Measurements from ENCODE around the gene SOX6. TPM values are rescaled to one million over a fixed set of nuclear protein-coding genes. Genes with fewer than 3 reads are reported as not detected.

SOX6 gene
- polyA plus RNA-seq, 3 donors = not detected

DNA sequence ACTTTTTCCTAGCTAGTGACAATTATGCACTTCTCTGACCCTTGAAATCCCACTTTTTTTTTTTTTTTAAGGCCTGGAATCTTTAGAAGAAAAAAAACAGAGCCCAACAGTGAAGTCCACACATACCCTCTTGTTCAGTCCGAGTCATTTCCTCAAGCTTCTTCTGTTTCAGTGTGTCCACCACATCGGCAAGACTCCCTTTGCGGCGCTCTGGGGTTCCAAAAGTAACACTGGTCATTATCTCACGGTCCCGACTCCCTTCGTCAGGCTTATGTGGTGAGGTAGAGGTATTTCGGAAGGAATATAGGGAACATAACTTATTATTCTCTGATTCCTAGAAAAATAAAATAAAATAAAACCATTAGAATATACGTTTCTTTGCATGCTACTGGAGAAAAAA is 38.0 kb downstream of the SOX6 start:
- H3K27me3 ChIP-seq (ENCODE audit: control insufficient read depth in 2 of 2, insufficient read depth in 2 of 2, low read length in 2 of 2) = no peaks in the 10 kb centered on the region
- no peak for DNase-seq
- no peaks in the 10 kb centered on the region for H3K4me1 Mint-ChIP-seq
- H3K9me3 ChIP-seq (replicated peaks in 1 of 2; ENCODE audit: control insufficient read depth in 1 of 2, insufficient read depth in 1 of 2, low read length in 2 of 2) = no peaks in the 10 kb centered on the region
- no peak overlapping the region for H2AFZ ChIP-seq (ENCODE audit: insufficient read depth, low read depth, low read length, poor library complexity, severe bottlenecking)
- peaks cover 0 to 1% (median 0%) of the 10 kb centered on the region in 3 donors for H3K27me3 Mint-ChIP-seq (ENCODE audit: low read depth in 3 of 3)
- no peaks in the 10 kb centered on the region for H4K20me1 ChIP-seq (ENCODE audit: insufficient read depth, low read length)
- no peak overlapping the region for H3K4me2 ChIP-seq (replicated peaks; ENCODE audit: extremely low read depth, low read length, poor library complexity, severe bottlenecking)
- H3K79me2 ChIP-seq (ENCODE audit: insufficient read depth, low read length) = no peaks in the 10 kb centered on the region
- TF ChIP-seq CTCF (IDR thresholded peaks at IDR 0.05) = no peak
- H3K27ac ChIP-seq (ENCODE audit: low read depth in 1 of 2, low read length in 2 of 2) = no peak overlapping the region
- no peak overlapping the region for H3K4me3 ChIP-seq (replicated peaks in 1 of 3; ENCODE audit: low read depth in 2 of 3, low read length in 3 of 3)
- H3K27ac Mint-ChIP-seq = no peak overlapping the region
- H3K36me3 Mint-ChIP-seq = no peaks in the 10 kb centered on the region
- no peak overlapping the region for H3K9ac ChIP-seq (ENCODE audit: insufficient read depth, low read length, poor library complexity, severe bottlenecking)
- H3K4me1 ChIP-seq (ENCODE audit: control insufficient read depth in 1 of 2, insufficient read depth in 2 of 2, low read length in 2 of 2) = no peaks in the 10 kb centered on the region
- intact Hi-C loops (cut with micrococcal nuclease) = no loop called here
- peaks cover 0 to 4% (median 2%) of the 10 kb centered on the region in 7 donors for H3K9me3 Mint-ChIP-seq
- no CpG with 5 or more reads among the region's 9 CpGs for WGBS (ENCODE audit: insufficient coverage)
- no peak overlapping the region for H3K4me3 Mint-ChIP-seq
- H3K36me3 ChIP-seq (replicated peaks in 1 of 2; ENCODE audit: control insufficient read depth in 1 of 2, insufficient read depth in 2 of 2, low read length in 2 of 2) = no peaks in the 10 kb centered on the region

DNA sequence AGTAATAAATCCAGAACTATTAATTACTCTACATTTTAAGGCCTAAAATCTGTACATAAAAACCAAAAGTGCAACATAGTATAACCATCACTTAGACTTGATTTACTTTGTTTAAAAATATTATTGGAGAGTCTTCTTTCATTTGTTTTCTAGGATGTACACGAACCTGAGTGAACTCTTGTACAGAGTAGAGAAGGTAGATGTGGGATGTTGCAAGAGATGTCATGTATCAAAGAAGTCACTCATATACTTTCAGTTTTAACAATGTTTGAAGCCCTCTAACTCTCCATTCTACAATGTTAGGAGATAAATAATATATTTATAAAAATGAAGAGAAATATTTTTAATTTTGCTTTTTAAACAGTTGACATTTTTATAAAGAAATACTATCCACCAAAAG is 38.6 kb downstream of the SOX6 start:
- no peak overlapping the region for H3K9ac ChIP-seq (ENCODE audit: insufficient read depth, low read length, poor library complexity, severe bottlenecking)
- WGBS (ENCODE audit: insufficient coverage) = no CpG with 5 or more reads among the region's 1 CpG
- no peaks in the 10 kb centered on the region for H3K4me1 ChIP-seq (ENCODE audit: control insufficient read depth in 1 of 2, insufficient read depth in 2 of 2, low read length in 2 of 2)
- Mint-ChIP-seq H3K4me3 (no peak overlapping the region), H3K27ac (no peak overlapping the region), H3K27me3 (ENCODE audit: low read depth in 3 of 3) (peaks cover 0 to 1% (median 0%) of the 10 kb centered on the region in 3 donors), H3K9me3 (peaks cover 0 to 4% (median 2%) of the 10 kb centered on the region in 7 donors), H3K36me3 (no peaks in the 10 kb centered on the region), H3K4me1 (no peaks in the 10 kb centered on the region)
- no peak for DNase-seq
- TF ChIP-seq CTCF (IDR thresholded peaks at IDR 0.05) = no peak
- intact Hi-C loops (cut with micrococcal nuclease) = no loop called here
- no peaks in the 10 kb centered on the region for H3K79me2 ChIP-seq (ENCODE audit: insufficient read depth, low read length)
- no peaks in the 10 kb centered on the region for H3K27me3 ChIP-seq (ENCODE audit: control insufficient read depth in 2 of 2, insufficient read depth in 2 of 2, low read length in 2 of 2)
- no peaks in the 10 kb centered on the region for H4K20me1 ChIP-seq (ENCODE audit: insufficient read depth, low read length)
- H3K4me2 ChIP-seq (replicated peaks; ENCODE audit: extremely low read depth, low read length, poor library complexity, severe bottlenecking) = no peak overlapping the region
- no peaks in the 10 kb centered on the region for H3K36me3 ChIP-seq (replicated peaks in 1 of 2; ENCODE audit: control insufficient read depth in 1 of 2, insufficient read depth in 2 of 2, low read length in 2 of 2)
- no peak overlapping the region for H3K4me3 ChIP-seq (replicated peaks in 1 of 3; ENCODE audit: low read depth in 2 of 3, low read length in 3 of 3)
- H3K27ac ChIP-seq (ENCODE audit: low read depth in 1 of 2, low read length in 2 of 2) = no peak overlapping the region
- H3K9me3 ChIP-seq (replicated peaks in 1 of 2; ENCODE audit: control insufficient read depth in 1 of 2, insufficient read depth in 1 of 2, low read length in 2 of 2) = no peaks in the 10 kb centered on the region
- H2AFZ ChIP-seq (ENCODE audit: insufficient read depth, low read depth, low read length, poor library complexity, severe bottlenecking) = no peak overlapping the region
